GF-D8 (cell line): ENCODE data around the gene SLC25A29.
"Not testable (repeated sequence)": the region's sequence is repeated elsewhere in the genome, so short reads cannot be mapped to it uniquely, and the experiment has no call there.

Experiments
- DNase-seq: peaks from one replicate; lab custom pipeline; 2025; lab: John Stamatoyannopoulos, UW

SLC25A29 gene

DNA sequence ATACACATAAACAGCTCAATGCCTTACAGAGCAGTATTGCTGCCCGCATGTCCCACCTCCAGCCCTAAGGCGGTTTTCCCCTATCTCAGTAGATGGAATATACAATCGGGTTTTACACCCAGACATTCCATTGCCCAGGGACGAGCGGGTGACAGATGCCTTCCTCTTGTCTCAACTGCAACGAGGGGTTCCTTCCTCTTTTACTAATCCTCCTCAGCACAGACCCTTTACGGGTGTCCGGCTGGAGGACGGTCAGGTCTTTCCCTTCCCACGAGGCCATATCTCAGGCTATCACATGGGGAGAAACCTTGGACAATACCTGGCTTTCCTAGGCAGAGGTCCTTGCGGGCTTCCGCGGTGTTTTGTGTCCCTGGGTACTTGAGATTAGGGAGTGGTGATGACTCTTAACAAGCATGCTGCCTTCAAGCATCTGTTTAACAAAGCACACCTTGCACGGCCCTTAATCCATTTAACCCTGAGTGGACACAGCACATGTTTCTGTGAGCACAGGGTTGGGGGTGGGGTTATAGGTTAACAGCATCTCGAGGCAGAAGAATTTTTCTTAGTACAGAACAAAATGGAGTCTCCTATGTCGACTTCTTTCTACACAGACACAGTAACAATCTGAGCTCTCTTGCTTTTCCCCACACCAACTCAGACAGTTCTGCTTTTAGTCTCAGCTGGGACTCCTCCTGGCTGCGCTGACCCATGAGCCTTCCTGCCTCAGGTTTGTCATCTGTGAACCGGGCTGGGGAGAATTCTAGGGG, 6.0 kb upstream of the SLC25A29 start:
- peak; percentile 17 for DNase-seq

DNA sequence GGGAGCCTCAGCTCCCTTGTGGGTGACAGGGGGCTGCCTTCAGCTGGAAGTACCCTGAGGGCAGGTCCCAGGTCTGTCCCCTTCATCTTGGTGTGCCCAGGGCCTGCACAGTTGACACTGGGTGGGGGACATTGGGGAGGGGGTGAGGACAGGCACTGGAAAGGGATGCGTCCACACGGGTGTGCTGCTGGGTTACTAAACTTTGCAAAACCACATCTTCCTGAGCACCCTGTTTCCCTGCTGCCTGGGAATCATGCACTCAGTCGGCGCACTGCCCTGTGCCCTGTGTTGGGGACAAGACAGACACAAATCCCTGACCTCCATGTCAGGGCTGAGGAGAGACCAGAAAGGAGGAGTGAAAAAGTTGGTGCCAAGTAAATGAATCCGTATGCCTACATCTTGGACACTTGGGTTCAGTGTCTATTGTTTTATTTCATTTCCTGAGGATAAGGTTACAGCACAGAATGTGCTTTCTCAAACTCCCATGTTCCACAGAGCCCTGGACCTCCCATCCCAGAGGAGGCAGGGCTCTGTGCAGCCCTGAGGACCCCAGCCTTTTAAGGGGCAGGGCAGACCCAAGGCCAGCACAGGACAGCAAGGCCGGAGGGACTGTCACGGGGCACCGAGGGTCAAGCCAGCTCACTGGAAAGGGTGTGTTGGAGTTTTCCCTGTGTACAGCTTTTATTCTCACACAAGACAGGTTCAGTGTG, 2.9 kb upstream of the SLC25A29 start:
- DNase-seq: peak; percentile 10

DNA sequence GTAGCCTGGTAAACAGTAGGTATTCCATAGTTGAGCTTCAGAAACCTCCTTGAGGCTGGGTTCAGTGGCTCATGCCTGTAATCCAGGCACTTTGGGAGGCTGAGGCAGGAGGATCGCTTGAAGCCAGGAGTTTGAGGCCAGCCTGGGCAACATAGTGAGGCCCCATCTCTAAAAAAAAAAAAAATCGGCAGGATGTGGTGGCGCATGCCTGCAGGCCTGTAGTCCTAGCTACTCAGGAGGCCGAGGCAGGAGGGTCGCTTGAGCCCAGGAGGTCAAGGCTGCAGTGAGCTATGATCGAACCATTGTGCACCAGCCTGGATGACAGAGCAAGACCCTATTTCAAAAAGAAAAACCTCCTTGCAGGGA, 2.2 kb upstream of the SLC25A29 start:
- DNase-seq: not testable (repeated sequence)

DNA sequence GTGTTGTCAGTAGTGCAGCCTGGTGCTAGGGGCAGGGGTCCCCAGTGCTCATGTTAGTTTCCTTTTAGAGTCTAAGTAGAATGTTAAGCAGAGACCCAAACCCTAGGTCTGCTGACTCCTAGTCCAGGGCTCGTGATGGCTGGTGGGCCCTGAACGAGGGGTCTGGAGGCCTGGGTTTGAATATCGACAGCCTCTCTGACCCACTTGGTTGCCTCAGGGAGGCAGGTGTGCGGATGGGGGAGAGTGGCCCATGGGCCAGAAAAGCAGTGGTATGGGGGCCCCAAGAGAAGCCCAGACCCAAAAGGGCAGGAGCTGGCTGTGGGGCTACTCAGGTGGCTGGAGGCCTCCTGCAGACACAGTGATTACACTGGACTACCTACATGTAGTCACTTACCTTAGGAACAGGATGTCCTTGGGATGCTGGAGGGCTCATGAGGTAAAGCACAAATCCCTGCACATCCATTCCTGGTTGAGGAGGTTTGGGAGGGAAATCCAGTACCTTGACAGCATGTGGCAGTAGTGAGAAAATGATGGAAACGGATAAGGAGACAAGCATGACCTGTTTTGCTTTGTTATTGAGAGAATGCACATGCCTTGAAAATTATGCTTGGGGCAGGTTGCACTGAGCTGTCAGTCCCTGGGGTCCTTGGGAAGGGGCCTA, 1.7 kb upstream of the SLC25A29 start:
- no peak for DNase-seq

DNA sequence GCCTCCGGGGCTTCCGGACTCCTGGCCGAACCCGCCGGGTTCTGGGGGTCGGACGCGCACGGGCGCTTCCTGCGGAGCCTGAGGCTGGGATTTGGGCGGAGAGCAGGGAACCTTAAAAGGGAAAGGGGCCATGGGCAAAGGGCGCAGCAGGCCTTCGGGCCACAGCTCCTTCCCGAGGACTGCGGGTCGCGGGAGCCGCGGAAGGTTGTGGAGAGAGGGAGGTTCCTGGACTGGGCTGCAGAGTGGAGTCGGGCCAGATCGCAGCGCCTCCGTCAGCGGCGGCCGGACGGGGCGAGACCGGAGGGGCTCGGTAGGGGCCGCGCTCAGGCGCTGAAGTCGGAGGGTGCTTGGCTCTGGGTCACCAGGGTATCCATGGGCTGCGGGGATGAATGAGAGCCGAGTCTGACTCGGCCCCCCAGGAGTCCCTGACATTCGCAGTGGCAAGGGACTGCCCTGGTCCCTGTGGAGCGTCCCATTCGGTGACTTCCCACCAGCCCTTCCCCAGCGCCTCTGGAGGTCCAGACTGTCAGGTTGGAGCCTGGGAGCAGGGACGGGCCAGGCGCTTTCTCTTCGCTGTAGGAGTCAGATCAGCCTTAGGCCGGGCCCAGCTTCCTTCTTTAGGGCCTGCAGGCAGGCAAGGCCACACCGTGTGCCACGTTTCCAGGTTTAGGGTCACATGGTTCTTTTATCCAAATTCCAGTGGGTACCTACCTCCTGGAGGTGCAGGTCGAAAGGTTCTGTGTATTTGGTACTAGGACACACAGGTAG, 938 bp upstream of the SLC25A29 start:
- no peak for DNase-seq

DNA sequence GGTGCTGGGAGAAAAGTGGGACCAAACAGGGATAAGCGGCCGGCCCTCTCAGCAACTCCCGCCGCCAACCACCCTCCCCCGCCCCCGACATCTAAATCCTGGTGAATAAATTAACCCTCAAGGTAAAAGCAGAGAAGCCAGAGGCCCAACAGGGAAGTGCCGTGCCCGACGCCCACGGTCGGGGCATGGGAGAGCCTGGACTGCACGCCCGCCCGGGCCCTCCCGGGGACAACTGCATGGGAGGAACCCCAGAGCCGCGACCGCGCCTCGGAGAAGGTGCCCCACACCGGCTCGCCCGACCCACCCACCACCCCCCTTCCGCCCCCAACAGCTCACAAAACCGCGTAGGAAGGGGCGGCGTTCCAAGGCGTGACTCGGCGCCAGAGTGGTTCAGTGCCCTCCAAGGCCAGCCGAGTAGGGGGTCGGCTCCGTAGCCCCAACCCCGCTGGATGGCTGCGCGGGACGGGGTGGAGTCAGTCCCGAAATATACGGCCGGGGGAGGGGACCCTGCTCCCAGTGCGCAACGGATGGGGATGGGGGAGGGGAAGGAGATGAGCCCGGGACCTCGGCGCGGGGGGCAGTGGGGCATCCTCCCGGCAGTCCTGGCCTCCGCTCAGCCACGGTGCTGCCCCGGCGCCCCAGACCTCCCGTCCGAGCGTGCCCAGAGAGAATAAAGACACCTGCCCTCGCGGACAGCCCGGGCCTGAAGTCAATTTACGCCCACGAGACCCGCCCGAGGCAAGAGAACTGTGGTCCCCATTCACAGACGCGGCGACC, 732 bp downstream of the SLC25A29 start:
- DNase-seq: no peak

DNA sequence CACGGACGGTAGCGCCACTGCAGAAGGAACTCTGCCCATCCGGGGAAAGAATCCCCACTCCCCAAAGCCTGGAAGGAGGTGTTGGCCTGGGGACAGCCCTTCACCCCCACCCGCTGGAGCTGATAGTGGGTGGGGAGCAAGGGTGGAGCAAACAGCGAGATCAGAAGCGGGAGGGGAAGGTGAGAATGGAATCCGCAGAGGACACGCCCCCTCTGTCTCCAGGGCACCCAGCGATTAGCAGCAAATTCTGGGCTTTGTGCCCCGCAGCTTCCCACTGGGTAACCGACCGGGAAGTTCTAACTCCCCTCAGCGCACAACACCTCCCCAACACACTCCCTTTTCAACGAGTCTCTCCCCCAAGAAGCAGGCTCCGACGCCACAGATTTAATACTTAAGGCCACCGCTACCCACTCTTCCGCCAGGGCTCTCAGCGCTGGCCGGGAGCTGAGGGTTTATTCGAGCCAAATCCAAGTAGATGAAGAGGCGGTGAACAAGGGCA, 1.4 kb downstream of the SLC25A29 start:
- DNase-seq: no peak

DNA sequence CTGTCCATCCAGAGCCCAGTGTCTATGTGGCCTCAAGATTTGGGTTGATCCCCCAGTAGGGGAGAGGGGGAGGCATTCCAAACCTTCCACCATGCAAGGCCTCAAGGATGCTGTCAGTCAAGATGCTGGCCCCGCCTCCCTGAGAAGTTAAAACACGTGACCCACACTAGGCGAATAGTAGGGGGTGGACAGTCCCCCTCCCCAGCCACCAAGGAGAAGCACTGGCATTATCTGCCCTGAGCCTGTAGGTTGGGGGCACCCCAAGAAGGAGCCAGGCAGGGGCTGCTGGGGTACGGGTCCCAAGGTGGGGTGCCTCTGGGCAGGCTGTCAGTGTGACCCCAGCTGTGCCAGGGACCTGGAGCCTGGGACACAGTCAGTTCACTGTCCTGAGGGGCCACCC, 2.3 kb downstream of the SLC25A29 start:
- no peak for DNase-seq

DNA sequence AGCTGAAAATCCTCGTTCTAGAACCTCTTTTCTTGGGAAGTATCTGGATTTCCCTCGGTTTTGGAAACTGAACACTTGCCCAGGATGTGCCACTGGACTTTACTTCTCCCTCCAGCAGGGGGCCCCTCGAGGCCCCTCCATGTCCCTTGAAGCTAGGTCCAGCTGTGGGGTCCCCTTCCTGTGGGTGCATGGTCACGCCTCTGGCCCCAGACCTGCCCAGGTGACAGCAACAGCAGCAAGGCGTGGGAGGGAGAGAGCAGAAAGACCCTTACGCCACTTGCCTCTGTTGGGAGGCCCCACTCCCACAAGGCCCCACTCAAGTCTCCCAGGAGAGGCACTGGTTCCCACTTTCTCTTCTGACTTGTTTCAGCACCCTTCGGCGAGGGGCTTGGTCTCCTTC, 3.1 kb downstream of the SLC25A29 start:
- no peak for DNase-seq

DNA sequence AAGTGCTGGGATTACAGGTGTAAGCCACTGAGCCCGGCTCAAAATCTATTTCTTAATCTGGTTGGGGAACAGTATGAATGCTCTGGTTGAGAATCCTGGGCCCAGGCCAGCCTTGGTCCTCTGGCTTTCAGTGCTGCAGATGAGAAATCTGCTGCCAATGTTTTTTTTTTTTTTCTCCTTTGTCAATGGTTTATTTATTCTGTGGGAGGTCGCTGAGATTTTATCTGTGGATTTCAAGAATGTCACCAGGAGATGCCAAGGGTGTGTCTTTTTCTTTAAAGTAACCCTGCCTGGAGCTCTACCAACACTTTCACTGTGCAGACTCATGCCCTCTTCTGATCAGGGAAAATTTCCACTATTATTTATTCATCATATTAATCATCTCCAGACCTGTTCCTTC, 3.6 kb downstream of the SLC25A29 start:
- DNase-seq: no peak

DNA sequence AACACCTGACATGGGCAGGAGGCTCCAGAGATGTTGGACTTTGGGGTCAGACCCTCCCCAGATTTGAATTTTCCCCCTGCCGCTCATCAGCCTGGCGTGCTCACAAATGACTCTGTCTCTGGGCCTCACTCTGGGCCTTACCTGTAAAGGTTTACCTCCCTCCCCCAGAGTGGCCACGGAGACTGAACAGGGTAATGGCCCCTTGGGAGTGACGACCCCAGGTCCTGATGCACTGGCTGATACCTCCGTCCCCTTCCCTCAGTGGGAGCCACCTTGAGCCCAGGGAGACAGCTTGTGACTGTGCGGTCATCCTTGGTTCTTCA, 7.0 kb downstream of the SLC25A29 start:
- DNase-seq: no peak

DNA sequence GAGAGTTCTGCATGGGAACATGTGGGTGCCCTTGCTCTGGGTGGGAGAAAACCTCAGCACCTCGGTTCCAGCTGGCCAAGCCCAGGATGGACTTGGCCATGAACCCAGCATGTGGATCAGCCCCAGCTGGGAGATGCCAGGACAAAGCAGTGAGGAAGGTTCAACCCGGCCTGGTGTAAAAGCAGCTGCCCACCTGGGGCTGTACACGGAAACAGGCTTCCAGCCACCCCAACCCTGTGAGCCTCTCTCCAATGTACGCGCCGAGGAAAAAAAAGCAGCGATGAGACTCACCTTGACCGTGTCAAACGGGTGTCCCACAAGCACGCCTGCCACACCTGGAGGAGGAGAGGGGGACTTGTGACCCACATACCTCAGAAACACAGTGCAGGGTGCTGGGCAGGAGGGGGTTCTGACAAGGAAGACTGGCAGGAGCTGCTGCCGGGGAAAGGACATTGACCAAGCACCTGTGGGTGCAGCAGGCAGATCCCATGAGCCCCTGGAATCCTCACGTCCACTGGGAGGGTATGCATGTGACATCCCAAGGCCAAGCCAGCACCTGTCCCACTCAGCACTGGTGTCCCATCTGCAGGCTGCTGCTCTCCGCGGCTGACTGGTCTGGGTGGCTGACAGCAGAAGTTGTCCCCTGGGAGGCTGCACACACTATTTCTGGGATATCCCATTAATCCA, 7.5 kb downstream of the SLC25A29 start:
- DNase-seq: no peak

DNA sequence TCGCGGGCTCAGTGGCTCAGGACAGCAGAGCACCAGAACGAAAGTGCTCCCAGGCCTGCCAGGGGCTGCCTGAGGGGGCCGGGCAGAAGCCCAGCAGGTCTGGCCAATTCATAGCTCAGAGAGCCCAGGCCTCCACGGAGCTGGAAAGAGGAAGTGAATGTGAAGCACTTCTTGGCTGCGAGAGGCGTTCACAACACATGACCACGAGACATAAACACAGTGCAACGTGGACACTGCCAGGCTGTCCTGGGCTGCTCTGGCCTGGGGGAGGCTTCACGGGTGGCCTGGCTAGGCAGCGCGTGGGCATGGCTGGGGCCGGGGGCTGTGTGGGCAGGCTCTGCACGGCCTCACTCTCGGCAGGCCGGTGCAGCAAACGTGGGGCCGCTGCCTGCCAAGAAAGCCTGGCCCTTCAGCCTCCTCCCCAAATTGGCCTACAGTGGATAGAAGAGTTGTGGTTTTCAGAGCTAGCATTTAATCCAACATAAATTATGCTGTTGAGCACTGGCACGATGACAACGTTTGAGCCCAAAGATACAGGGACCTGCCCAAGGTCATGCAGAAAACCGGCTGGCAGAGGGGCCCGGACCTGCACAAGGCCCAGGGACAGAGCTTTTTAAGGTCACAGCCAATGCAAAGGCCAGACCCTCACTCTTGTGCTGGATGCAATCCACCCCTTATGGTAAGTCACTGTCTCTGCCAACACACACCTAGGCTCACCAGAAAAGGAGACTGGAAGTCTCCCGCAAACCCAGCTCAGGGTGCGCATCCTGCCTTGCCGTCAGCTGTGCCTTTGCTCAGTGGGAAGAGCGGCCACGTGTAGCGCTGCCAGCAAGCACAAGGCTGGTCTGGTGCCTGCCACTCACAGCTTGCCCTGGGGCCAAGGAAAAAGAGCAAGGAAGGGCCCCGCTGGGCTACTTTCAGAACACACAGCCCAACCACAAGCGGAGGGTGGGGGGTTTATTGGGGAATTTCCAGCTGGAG, 8.6 kb downstream of the SLC25A29 start:
- DNase-seq: peak; percentile 24

DNA sequence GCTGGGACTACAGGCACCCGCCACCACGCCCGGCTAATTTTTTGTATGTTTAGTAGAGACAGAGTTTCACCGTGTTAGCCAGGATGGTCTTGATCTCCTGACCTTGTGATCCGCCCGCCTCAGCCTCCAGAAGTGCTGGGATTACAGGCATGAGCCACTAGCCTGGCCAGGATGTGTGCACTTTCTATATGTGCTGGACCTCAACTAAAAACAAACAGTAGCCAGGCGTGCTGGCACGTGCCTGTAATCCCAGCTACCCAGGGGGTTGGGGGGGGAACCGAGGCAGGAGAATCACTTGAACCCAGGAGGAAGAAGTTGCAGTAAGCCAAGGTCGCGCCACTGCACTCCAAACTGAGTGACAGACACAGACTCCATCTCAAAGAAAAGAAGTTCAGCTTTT, 9.5 kb downstream of the SLC25A29 start:
- not testable (repeated sequence) for DNase-seq

DNA sequence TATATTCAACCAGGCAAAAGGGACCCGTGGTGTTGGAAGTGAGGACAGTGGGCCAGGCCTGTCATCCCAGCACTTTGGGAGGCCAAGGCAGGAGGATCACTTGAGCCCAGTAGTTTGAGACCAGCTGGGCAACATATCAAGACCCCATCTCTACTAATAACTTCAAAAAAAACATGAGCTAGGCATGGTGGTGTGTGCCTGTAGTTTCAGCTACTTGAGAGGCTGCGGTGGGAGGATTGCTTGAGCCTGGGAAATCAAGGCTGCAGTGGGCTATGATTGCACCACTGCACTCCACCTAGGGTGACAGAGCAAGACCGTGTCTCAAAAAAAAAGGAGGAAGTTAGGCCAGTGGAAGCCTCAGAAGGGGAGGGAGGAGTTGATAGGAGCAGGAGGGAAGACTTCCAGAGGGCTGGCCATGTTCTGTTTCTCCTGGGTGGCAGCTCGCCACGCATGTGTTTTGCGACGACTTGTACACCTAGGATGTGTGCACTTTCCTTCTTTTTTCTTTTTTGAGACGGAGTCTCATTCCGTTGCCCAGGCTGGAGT, 10.1 kb downstream of the SLC25A29 start:
- DNase-seq: peak; percentile 54

DNA sequence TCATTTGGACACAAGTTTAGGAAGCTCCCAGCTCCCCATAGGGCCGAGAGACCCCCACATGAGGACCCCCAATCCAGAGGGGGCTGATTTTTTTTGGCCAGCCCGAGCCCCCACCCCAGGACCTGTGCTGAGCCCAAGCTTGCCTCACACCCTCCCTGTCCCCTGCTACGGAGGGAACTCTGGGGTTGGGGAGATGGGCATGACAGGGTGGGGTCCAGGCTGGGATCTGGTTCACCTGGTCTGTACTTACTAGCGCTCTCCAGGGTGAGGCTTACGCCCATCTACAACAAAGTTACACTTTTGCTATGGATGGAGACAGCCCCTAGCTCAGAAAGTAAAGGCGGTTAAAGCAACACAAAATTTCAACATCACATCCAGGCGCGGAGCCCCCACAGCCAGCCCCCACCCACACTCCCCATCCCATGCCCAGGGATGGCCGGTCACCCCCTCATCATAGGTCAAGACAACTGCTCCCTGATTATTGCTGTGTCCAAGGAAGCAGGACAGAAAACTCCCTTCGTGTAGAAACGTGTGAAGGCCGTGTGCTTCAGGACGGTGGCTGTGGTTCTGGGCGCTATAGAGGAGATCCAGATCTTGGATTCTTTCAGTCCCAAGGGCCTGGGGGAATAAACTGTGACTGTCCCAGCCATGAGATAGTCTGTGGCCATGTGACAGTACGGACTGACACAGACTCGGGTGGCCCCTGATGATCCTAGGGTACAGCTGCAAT, 10.7 kb downstream of the SLC25A29 start:
- DNase-seq: no peak

DNA sequence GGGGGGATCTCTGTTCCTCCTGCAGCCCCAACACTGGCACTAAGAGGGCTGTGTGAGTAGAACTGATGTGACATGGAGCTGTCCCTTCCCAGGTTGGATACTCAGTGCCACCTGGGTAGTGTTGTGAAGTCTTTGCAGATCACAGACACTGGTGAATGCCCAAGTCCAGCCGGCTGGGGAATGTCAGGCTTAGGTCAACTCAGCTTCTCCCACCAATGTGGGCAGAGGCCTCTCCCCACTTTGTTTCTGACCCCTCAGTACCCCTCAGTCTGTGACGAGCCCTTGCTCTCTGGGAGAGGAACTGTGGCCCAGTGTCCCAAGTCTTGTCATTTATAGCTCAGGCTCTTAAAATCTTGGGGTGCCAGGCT, 11.3 kb downstream of the SLC25A29 start:
- no peak for DNase-seq

DNA sequence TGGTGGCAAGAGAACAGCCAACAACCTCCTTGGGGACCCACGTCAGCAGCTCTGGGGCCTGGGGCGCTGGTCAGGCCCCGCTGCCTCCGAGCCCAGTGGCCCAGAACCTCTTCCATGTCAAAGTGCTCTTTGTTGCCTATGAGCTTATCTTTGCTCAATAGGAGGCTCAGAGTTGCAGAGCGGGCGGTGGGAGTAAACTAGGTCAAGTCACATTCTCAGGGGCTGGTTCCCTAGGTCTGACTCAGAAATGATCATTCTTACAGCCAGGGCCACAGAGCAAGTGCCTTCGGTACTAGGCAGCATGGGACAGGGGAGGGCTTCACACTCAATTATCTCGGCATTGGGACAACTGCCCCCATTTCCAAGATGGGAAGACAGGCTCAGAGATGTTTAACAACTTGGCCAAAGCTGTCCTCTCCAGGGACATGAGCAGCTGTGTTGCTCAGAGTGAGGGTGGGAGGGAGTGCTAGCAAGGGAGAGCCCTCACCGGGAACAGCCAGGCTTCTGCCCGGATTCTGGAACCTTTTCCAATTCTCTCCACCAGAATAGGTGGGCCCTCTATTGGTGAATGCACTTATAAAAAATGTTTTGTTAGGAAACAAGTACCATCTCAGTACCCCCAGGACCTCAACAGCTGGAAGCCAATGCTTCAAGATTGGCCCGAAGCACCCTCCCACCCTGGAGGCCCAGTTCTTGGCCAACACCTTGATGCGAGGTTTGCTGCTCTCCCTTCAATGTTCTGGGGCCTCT, 11.9 kb downstream of the SLC25A29 start:
- DNase-seq: no peak
